DOHH2 (cell line): ENCODE results near the gene KLHL36.
"Not testable (repeated sequence)": the region's sequence is repeated elsewhere in the genome, so short reads cannot be mapped to it uniquely, and the experiment has no call there.

Experiments
- H3F3A ChIP-seq: fragments of 200-600 bp; sonication (generic), shearing (Covaris generic); 2 replicates; pipeline ENCODE4 v1.6.0; 2016; ENCODE audit warnings: antibody characterized with exemption, mild to moderate bottlenecking; ENCODE audit not compliant: control insufficient read depth, insufficient read depth
- H3K27ac ChIP-seq: fragments of 200-600 bp; sonication (generic); 2 replicates; pipeline ENCODE4 v1.5.1; 2014; ENCODE audit warnings: low read depth, mild to moderate bottlenecking, low read length, moderate library complexity
- H3K27me3 ChIP-seq: fragments of 200-600 bp; sonication (generic); 2 replicates; pipeline ENCODE4 v1.6.1; 2014; ENCODE audit warnings: mild to moderate bottlenecking, low read length, mixed read lengths; ENCODE audit not compliant: control insufficient read depth
- H3K36me3 ChIP-seq: fragments of 200-600 bp; sonication (generic); 2 replicates; pipeline ENCODE4 v1.6.1; 2014; ENCODE audit warnings: mild to moderate bottlenecking, low read length, moderate library complexity, mixed read lengths; ENCODE audit not compliant: control insufficient read depth
- H3K4me1 ChIP-seq: fragments of 200-600 bp; sonication (generic); 2 replicates; pipeline ENCODE4 v1.6.1; 2014; ENCODE audit warnings: mild to moderate bottlenecking, low read length, mixed read lengths; ENCODE audit not compliant: control insufficient read depth
- H3K4me2 ChIP-seq: fragments of 200-600 bp; sonication (generic); 2 replicates; pipeline ENCODE4 v1.6.0; 2014; ENCODE audit warnings: mild to moderate bottlenecking, low read length, moderate library complexity
- H3K4me3 ChIP-seq: fragments of 200-600 bp; sonication (generic); 2 replicates; pipeline ENCODE4 v1.5.1; 2014; ENCODE audit warnings: mild to moderate bottlenecking, low read length, mixed read lengths
- H3K79me2 ChIP-seq: fragments of 200-600 bp; sonication (generic); 2 replicates; pipeline ENCODE4 v1.6.1; 2014; ENCODE audit warnings: mild to moderate bottlenecking, low read length, mixed read lengths; ENCODE audit not compliant: control insufficient read depth
- H3K9me2 ChIP-seq: fragments of 200-600 bp; sonication (generic); replicated peaks from 2 replicates; pipeline ENCODE4 v1.6.1; 2014; ENCODE audit warnings: mild to moderate bottlenecking, low read length, mixed read lengths; ENCODE audit not compliant: control insufficient read depth
- H3K9me3 ChIP-seq: fragments of 200-600 bp; sonication (generic); 2 replicates; pipeline ENCODE4 v1.6.1; 2014; ENCODE audit warnings: antibody characterized with exemption, low read length, mixed read lengths; ENCODE audit not compliant: control insufficient read depth, insufficient read depth
- H4K20me1 ChIP-seq: fragments of 200-600 bp; sonication (generic); 2 replicates; pipeline ENCODE4 v1.6.0; 2014; ENCODE audit warnings: low read depth, mild to moderate bottlenecking, antibody characterized with exemption, low read length, moderate library complexity; ENCODE audit not compliant: control insufficient read depth, insufficient read depth
- EZH2phosphoT487 ChIP-seq: fragments of 200-600 bp; sonication (generic); IDR thresholded peaks from 2 replicates; pipeline ENCODE4 v1.6.1; 2017; ENCODE audit warnings: borderline replicate concordance, mild to moderate bottlenecking, antibody characterized with exemption, low read length, moderate library complexity, mixed read lengths
- TF ChIP-seq, protein P1 (sequence below): fragments of 200-600 bp; sonication (generic); IDR thresholded peaks from one replicate; pipeline ENCODE4 v1.5.1; 2014; ENCODE audit warnings: antibody characterized with exemption, mild to moderate bottlenecking, low read depth, low read length; ENCODE audit not compliant: poor library complexity, severe bottlenecking

Gene KLHL36

GRCh38 chr16:84618581-84619460 lies 29.5 kb upstream of the KLHL36 start:
- no peaks in the 10 kb centered on the region for H3K9me2 ChIP-seq
- H3K4me2 ChIP-seq: peak overlapping the region; percentile 43
- H3K79me2 ChIP-seq: peaks cover 40% of the 10 kb centered on the region
- H3K4me1 ChIP-seq: peaks cover 72% of the 10 kb centered on the region
- no peak overlapping the region for H3K27ac ChIP-seq
- TF ChIP-seq, protein P1, sequence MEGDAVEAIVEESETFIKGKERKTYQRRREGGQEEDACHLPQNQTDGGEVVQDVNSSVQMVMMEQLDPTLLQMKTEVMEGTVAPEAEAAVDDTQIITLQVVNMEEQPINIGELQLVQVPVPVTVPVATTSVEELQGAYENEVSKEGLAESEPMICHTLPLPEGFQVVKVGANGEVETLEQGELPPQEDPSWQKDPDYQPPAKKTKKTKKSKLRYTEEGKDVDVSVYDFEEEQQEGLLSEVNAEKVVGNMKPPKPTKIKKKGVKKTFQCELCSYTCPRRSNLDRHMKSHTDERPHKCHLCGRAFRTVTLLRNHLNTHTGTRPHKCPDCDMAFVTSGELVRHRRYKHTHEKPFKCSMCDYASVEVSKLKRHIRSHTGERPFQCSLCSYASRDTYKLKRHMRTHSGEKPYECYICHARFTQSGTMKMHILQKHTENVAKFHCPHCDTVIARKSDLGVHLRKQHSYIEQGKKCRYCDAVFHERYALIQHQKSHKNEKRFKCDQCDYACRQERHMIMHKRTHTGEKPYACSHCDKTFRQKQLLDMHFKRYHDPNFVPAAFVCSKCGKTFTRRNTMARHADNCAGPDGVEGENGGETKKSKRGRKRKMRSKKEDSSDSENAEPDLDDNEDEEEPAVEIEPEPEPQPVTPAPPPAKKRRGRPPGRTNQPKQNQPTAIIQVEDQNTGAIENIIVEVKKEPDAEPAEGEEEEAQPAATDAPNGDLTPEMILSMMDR: no peak
- TF ChIP-seq EZH2phosphoT487: no peak
- H4K20me1 ChIP-seq: peaks cover 6% of the 10 kb centered on the region; the same call in 1 of the 2 replicates
- H3K36me3 ChIP-seq: peaks cover 31% of the 10 kb centered on the region
- H3K9me3 ChIP-seq: no peaks in the 10 kb centered on the region
- peak overlapping the region; percentile 28 for H3K4me3 ChIP-seq
- no peaks in the 10 kb centered on the region for H3K27me3 ChIP-seq
- H3F3A ChIP-seq: peaks cover 20% of the 10 kb centered on the region

- Histone ChIP-seq H3K36me3 (peaks cover 10% of the 10 kb centered on the region), H3K4me1 (peaks cover 59% of the 10 kb centered on the region), H3K79me2 (peaks cover 19% of the 10 kb centered on the region), H3K4me2 (peak overlapping the region; percentile 42), H3F3A (peaks cover 20% of the 10 kb centered on the region)
- H3K9me2 ChIP-seq, H3K27me3 ChIP-seq, H4K20me1 ChIP-seq, H3K4me3 ChIP-seq, H3K27ac ChIP-seq, H3K9me3 ChIP-seq: not testable (repeated sequence)
Measured at GRCh38 chr16:84620913-84621312, 27.4 kb upstream of the KLHL36 start.

DNA sequence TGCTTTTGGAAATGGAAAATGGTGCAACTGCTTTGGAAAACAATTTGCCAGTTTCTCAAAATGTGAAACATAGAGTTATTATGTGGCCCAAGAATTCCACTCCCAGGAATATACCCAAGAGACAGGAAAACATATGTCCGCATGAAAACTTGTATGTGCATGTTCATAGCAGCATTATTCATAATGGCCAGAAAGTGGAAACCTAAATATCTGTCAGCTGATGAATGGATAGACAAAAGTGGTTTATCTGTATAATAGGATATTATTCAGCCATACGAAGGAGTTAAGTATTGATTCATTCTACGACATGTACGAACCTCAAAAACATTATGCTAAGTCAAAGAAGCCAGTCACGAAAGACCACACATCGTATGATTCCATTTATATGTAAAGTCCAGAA lies 22.8 kb upstream of the KLHL36 start:
- Histone ChIP-seq H3K4me3 (no peak overlapping the region), H3K9me2 (no peaks in the 10 kb centered on the region)

More for the DNA sequence above, 22.8 kb upstream of the KLHL36 start:
- Histone ChIP-seq H3K4me2 (no peak overlapping the region), H3K4me1 (peaks cover 49% of the 10 kb centered on the region), H3K79me2 (no peaks in the 10 kb centered on the region), H3K36me3 (no peaks in the 10 kb centered on the region), H4K20me1 (no peaks in the 10 kb centered on the region; the same call in 1 of the 2 replicates), H3F3A (peaks cover 12% of the 10 kb centered on the region), H3K27ac (no peak overlapping the region), H3K9me3 (no peaks in the 10 kb centered on the region), H3K27me3 (no peaks in the 10 kb centered on the region)
- no peak for TF ChIP-seq EZH2phosphoT487
- TF ChIP-seq, protein P1: no peak
